ENCODE data around the gene XYLT2.

Gene XYLT2

GRCh38 chr17:50393700-50394099 is 47.8 kb downstream of the XYLT2 start:
- Histone ChIP-seq H3K4me3 (replicated peaks; ENCODE audit: insufficient read depth, low read length) (no peak overlapping the region), H3K27ac (replicated peaks) (no peak overlapping the region), H3K27me3 (ENCODE audit: insufficient read depth, poor library complexity, severe bottlenecking) (no peaks in the 10 kb centered on the region)
- TF ChIP-seq CTCF (IDR thresholded peaks at IDR 0.05; ENCODE audit: insufficient read depth, low read length) (no peak), REST (IDR thresholded peaks at IDR 0.05; ENCODE audit: insufficient replicate concordance, low read depth) (no peak), SPI1 (IDR thresholded peaks at IDR 0.05; ENCODE audit: borderline replicate concordance, low read depth) (no peak), POLR2AphosphoS5 (IDR thresholded peaks at IDR 0.05; ENCODE audit: low read depth) (no peak), GABPA (IDR thresholded peaks at IDR 0.05; ENCODE audit: low read depth) (no peak)
- DNase-seq (ENCODE audit: low read depth in 1 of 2, low spot score in 1 of 2) = no peak

DNA sequence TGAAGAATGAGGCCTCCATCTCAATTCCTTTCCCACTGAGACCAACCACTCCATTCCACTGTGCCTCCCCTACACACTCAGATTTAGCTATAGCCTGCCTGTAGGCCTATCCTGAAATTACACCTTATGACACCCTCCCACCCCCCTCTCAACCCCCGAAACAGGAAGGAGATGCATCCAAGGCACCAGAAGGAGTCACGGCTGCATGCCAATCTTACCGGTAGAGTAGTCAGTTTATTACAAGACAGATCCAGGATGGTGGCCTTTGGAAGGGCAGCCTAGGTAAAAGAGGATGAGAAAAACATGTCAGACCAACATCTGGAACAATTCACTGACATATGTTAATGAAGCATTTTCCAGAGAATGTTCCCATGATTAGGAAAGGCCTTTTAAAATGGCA is 48.8 kb downstream of the XYLT2 start:
- Histone ChIP-seq H3K27me3 (ENCODE audit: insufficient read depth, poor library complexity, severe bottlenecking) (no peaks in the 10 kb centered on the region), H3K4me3 (replicated peaks; ENCODE audit: insufficient read depth, low read length) (no peak overlapping the region), H3K27ac (replicated peaks) (no peak overlapping the region)
- TF ChIP-seq GABPA (IDR thresholded peaks at IDR 0.05; ENCODE audit: low read depth) (no peak), SPI1 (IDR thresholded peaks at IDR 0.05; ENCODE audit: borderline replicate concordance, low read depth) (no peak), POLR2AphosphoS5 (IDR thresholded peaks at IDR 0.05; ENCODE audit: low read depth) (no peak), REST (IDR thresholded peaks at IDR 0.05; ENCODE audit: insufficient replicate concordance, low read depth) (no peak), CTCF (IDR thresholded peaks at IDR 0.05; ENCODE audit: insufficient read depth, low read length) (no peak)
- no peak for DNase-seq (ENCODE audit: low read depth in 1 of 2, low spot score in 1 of 2)

DNA sequence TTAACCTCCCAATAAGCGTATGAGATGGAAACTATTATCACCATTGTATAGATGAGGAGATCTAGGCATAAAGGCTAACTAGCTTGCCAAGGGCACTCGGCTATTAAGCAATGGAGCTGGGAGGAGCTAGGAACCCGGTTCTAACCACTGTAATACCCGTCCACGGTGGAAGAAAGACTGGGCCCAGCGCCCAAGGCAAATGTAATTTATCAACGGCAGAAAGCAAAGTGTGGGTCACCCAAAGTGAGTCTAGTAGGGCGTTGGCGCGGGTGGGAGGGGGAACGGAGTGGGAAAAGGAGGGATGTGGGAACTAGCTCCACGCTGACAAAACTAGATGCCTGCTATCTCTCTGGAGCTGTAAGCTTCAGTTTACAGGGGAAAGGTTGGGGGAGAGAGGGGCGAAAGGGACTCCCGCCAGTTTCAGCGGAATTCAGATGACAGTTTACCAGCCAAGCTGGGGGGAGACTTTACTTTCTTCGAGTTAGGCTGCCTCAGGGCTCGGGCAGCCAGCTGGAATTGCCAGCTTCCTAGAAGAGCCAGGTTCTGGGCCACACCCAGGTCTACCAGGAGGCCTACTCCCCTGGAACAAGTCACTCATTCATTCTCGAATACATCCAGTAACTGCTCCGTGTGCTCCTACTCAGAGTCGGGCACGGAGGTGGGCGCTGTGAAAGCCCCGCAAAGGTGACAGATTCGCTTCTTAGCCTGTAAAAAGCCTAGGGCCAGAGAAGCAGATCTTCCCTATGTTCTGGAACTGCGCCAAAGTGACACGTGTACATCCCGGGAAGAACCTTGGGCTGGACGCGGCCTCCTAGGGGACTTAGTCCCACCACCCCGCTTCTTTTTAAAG is 50.6 kb downstream of the XYLT2 start:
- DNase-seq (ENCODE audit: low read depth in 1 of 2, low spot score in 1 of 2) = peak in 1 of 2 experiments; percentile 71

More for the DNA sequence above, 50.6 kb downstream of the XYLT2 start:
- peak overlapping the region; percentile 97 for H3K4me3 ChIP-seq (replicated peaks; ENCODE audit: insufficient read depth, low read length)
- H3K27me3 ChIP-seq (ENCODE audit: insufficient read depth, poor library complexity, severe bottlenecking) = no peaks in the 10 kb centered on the region
- H3K27ac ChIP-seq (replicated peaks) = peak overlapping the region; percentile 86
- TF ChIP-seq POLR2AphosphoS5 (IDR thresholded peaks at IDR 0.05; ENCODE audit: low read depth) (no peak), CTCF (IDR thresholded peaks at IDR 0.05; ENCODE audit: insufficient read depth, low read length) (no peak), REST (IDR thresholded peaks at IDR 0.05; ENCODE audit: insufficient replicate concordance, low read depth) (no peak), GABPA (IDR thresholded peaks at IDR 0.05; ENCODE audit: low read depth) (no peak), SPI1 (IDR thresholded peaks at IDR 0.05; ENCODE audit: borderline replicate concordance, low read depth) (no peak)

All from HL-60 (cell line).